Activated CD4-positive, alpha-beta T cell treated with anti-CD3 and anti-CD28 coated beads for 4 hours (primary cell): ENCODE data around the gene PDGFD.

Source experiments
- DNase-seq, 2 donors: peaks; one replicate each; pipeline ENCODE4 v3.0.0-alpha.2; 2020

PDGFD gene

GRCh38 chr11:103906291-103906867 is 257.6 kb downstream of the PDGFD start:
- DNase-seq: no peak

- DNase-seq: no peak
Measured at GRCh38 chr11:103904324-103904667, 259.7 kb downstream of the PDGFD start.

- DNase-seq: no peak
Measured at GRCh38 chr11:103903621-103904323, 260.2 kb downstream of the PDGFD start.

GRCh38 chr11:103902994-103903393 is 261.0 kb downstream of the PDGFD start:
- no peak for DNase-seq

- DNase-seq: no peak
Measured at GRCh38 chr11:103901656-103902055, 262.3 kb downstream of the PDGFD start.

GRCh38 chr11:103898577-103899336 is 265.2 kb downstream of the PDGFD start:
- no peak for DNase-seq

GRCh38 chr11:103898065-103898464 is 265.9 kb downstream of the PDGFD start:
- DNase-seq: no peak

- DNase-seq: no peak
Measured at GRCh38 chr11:103897160-103897936, 266.6 kb downstream of the PDGFD start.

- no peak for DNase-seq
Measured at GRCh38 chr11:103895106-103895505, 268.8 kb downstream of the PDGFD start.

GRCh38 chr11:103894673-103895072 is 269.3 kb downstream of the PDGFD start:
- no peak for DNase-seq

GRCh38 chr11:103894034-103894433 is 269.9 kb downstream of the PDGFD start:
- no peak for DNase-seq

- DNase-seq: no peak
Measured at GRCh38 chr11:103893371-103893770, 270.6 kb downstream of the PDGFD start.

- DNase-seq: no peak
Measured at GRCh38 chr11:103892603-103893002, 271.3 kb downstream of the PDGFD start.

- no peak for DNase-seq
Measured at GRCh38 chr11:103890654-103891053, 273.3 kb downstream of the PDGFD start.

GRCh38 chr11:103889679-103890078 is 274.3 kb downstream of the PDGFD start:
- DNase-seq: no peak

GRCh38 chr11:103888541-103888951 is 275.4 kb downstream of the PDGFD start:
- no peak for DNase-seq

- no peak for DNase-seq
Measured at GRCh38 chr11:103887001-103887658, 276.8 kb downstream of the PDGFD start.

- DNase-seq: no peak
Measured at GRCh38 chr11:103883856-103884255, 280.1 kb downstream of the PDGFD start.

GRCh38 chr11:103883291-103883690 is 280.7 kb downstream of the PDGFD start:
- DNase-seq: no peak

GRCh38 chr11:103881584-103881983 is 282.4 kb downstream of the PDGFD start:
- DNase-seq: no peak

- no peak for DNase-seq
Measured at GRCh38 chr11:103880968-103881367, 283.0 kb downstream of the PDGFD start.

GRCh38 chr11:103878646-103879045 is 285.3 kb downstream of the PDGFD start:
- DNase-seq: no peak

GRCh38 chr11:103877221-103877620 is 286.7 kb downstream of the PDGFD start:
- no peak for DNase-seq
